ENCODE data around the gene LIX1.

LIX1 gene

DNA sequence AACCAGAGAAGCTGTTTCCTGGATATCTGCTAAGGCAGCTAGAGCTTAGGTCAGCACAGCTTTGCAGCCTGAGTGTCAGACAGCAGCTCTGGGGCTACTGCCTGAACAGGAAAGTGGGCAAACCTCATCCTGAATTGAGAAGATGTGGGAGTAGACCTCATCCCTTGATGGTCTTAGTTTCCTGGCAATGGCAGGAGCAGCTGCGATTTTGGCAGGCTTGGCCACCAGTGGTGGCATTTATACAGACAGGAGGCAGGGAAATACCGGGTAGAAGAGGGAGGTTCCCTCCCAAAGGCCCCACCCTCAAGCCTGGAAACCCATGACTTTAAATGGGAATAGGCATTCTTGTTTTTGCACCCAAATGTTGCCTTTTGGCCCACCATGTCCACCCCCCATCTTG is 69.7 kb downstream of the LIX1 start:
- DNase-seq, result no peak

DNA sequence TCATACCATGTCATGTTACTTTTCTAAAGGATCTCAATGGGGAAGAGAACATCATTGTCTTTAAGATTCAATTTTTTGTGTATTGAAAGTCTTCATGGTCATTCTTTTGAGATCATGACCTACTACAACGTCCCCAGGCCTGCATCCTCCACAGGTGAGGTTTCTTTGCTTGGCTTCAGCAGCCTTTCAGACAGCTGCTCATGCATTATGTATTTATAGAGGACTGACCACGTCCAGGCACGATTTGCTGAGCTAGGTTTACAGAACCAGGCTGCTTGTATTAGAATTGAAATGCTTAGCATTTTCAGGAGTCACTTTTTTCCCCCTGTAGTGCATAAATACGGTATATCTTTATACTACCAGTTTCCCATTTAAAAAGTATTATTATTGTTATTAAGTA is 70.4 kb downstream of the LIX1 start:
- DNase-seq, result no peak

DNA sequence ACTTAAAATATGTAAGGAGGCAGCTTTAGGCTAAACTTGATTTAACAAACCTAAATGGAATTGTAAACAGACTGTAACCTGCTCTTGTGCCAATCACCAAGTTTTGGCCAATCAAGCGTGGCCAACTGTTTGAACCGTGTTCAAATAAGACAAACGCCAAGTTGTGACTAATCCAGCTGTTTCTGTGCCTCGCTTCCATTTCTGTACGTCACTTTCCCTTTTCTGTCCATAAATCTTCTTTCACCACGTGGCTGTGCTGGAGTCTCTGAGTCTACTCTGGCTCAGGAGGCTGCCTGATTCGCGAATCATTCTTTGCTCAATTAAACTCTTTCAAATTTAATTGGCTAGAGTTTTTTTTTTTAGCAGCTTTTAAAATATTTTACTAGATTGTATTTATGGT is 71.3 kb downstream of the LIX1 start:
- DNase-seq, result no peak

DNA sequence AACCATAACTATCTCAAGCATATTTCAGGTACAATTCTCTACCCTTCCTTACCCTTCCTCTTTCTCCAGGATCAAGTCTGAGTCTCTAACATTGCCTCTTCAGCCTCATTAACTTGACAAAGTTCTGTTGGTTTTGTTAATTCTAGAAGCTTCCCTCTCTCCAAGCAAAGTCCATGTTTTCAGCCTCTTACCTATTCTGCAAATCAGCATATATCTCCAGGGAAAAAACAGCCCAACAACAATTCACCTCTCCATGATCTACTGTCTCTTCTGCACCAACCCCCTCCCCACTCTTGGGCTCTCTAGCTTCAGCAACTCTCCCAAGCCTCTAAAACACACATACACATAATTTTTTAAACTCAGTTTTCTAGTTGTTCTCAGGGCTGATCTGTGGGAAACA is 72.2 kb downstream of the LIX1 start:
- no peak for DNase-seq

DNA sequence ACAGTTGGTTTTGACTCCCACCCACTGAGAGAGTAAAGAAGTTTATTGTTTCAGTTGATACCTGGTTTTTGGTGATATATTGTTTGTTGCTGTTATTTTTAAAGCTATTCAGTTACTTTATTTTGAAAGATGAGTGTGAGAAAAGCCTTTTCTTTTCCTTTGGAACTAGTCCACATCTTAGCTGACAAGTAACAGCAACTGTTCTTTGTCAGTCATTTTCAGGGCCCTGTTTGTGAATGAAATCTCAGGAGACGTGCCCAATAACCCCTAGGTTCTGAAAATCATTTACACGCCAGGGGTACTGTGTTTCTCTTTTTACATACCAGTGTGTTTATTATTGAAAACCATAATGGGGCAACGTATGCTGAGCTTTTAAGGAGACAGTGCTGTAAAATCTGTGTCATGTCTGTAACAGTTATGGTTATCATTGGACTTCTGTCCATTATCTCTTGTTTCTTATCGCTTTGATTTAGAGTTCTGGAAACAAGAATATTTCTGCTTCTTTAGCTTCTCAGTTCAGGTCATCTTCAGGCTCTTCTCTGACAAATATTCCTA is 75.0 kb downstream of the LIX1 start:
- no peak for DNase-seq

DNA sequence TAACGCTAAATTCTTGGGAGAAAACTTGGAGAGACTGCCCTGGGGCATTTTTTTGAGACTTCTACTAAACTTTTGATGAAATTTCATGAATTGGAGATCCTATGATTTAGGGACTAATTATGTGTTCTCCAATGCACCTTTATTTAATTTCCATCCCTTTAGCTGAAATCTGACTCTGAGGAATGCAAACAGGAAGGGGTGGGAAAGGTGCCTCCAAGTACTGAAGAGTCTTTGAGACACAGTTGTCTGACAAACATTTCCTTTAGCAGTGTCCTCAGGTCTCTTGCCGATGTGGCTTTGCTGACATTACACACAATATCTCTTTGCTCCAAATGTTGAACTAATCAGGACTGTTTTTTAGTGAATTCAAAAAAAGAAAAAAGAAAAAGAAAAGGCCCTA is 76.9 kb downstream of the LIX1 start:
- no peak for DNase-seq

DNA sequence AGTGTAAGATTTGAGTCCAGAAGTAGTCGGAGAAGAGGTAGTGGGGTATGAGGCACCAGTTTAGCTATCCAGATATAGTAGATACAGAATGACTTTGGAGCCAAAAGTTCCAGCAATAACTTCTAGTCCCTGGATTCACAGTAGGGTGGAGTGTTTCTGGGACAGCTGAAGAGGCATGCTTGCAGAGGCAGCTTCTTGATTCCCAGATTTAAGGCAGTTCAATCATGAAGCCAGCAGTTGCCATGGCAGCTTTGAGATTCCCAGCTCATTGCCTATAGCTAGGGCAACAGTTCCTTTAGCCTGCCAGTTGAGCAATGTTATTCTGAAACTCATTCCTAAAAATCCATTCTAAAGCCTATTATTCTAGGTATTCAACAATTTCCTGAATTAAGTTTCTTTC is 79.2 kb downstream of the LIX1 start:
- no peak for DNase-seq

DNA sequence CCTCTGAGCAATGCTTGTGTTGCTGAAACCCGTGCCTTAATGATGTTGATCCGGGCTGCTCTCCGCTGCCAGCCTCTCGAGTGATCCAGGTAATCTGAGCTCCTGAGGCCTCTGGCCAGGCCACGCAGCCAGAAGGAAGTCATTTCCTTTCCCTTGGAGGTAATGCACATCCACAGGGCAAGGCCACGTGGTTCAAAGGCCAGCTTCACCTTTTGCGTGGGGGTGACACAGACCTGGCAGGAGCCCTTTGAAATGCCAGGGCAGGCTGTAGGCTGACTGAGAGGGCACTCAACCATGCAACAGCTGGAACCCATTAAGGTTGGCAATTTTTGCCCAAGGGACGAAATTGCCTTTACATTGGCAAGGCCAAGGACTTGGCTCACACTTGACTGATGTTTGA is 80.4 kb downstream of the LIX1 start:
- no peak for DNase-seq

DNA sequence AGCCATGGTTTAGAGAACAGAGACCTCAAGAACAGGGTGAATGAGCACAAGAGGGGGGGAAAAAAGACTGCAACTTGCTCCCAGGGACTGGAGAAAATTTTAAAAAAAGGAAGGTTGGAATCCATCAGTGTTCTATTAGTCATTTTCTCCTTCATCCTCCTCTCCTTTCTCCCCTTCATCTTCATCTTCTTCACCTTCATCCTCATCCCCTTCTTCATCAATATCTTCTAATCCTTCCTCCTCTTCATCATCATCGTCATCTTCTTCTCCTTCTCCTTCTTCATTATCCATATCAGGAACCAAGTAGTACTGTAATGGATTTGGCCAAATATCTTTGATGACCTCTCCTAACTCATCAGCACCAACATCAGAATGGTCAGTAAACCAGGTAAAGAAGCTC is 86.1 kb downstream of the LIX1 start:
- DNase-seq, result no peak

DNA sequence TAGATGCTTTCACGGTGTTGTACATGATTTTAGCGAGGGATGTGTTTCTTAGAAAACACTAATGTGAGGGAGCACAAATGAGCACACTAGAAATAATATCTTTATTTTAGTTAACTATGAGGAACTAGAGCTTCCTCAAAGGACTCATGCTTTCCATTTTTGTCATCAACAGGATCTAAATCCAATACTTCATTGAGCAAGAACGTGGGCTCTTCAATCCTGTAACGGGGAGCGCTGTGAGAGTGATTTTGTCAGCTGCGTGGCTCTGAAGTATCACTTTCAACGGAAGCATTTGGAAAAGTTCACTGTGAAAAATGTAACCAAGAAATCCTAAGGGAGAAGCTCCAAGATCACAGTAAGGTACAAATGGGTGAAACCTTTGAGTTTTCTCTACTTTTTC is 93.2 kb downstream of the LIX1 start:
- no peak for DNase-seq

DNA sequence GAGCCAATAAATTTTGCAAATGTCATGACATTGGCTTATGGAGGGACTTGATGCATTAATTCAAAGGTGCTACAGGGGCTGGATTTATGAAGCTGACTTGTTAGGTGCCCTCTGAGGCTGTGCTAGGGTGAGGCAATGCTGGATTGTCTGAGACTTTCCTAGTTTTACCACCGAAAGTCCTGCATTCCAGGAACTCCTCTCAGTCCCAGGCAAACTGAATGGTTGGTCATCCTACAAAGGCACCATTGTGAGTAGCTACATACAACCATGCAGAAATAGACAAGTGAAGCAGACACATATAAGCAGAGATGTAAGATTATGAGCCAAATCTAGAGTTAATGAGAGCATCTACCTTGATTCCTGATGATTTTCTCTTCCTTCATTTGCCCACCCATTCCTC is 95.3 kb downstream of the LIX1 start:
- no peak for DNase-seq

DNA sequence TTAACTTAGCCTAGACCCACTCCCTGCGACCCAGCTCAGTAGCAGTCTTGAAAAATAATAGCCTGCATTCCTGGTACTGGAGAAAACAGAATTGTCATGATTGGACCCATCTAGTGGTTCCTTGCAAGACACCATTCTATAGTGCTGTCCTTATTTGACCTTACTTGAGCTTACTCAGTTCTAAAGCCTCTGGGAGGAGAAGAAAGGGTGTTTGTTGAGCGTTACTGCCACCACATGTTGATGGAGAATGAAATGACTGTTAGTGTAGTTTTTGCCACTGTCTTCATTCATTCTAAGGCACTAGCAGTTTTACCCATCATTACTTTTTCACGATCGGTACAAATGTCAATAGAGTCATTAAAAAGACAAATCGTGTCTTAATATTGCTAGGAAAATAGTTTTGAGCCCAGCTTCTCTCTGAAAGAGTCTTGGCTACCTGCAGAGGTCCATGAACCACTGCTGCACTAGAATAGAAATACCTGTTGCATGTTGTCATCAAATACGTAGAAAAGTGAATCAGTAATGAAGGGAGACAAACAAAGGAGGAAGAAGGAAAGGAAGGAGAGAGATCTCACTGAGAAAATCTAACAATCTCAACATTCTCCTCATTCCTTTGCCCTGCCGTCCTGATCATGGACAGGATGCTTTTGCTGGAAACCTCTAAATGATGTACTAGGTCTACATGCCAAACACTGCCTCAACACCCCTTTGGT is 96.0 kb downstream of the LIX1 start:
- DNase-seq, result no peak

DNA sequence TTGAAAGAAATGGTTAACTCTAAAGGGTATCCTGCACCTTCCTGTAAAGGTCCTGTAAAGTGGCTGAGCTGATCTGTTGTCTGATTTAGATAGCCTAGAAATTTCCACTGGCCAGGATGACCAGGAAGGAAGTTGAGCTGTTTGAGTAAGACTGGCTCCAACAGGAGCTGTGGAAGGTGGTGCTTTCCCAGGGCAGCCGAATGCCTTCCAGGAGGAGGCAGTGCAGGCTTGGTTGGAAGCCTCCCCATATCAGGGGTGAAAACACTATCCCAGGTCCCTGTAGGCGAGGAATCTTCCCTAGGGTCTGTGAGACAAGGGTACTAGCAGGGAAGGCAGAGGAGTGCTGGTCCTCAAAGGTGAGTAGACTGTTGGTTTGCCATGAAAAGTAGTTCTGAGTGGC is 98.4 kb downstream of the LIX1 start:
- no peak for DNase-seq

DNA sequence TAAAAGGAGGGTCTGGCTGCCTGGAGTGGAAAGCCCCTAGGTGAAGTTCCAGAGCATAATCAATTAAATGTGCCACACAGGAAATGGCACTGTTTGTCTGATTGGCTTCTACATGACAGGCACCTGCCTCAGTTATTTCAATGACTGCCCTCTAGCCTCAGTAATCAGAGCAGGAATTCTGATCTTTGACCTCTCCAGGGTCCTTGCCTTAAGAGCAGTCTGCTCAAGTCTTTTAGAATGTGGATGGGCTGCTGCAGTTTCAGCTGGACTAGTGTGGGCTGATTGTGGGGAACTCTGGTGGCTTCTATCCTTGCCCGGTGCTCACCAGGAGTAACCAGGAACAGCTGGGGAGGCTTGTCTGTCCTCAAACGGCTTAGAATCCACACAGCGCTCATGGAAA is 98.9 kb downstream of the LIX1 start:
- no peak for DNase-seq

DNA sequence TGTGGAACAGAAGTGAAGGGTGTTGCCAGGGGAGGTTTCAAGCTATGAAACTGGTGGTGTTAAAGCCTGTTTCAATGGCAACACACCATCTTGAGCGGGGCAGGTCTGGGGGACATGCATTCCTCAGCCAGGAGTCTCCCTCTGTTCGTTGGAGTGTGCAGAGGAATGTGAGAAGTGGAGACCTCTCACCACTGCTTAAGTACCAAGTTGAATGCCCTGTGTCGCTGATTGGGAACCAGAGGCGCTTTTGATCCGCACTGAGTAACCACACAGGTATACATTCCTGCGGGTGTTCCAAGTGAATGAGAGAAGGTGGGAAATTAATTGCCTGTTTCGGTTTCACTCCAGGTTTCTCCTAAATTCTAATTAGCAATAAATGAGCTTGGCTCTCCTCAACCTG is 99.4 kb downstream of the LIX1 start:
- no peak for DNase-seq

Data from stimulated activated naive CD4-positive, alpha-beta T cell (primary cell).